ENCODE measurements around the gene C9.

C9 gene

DNA sequence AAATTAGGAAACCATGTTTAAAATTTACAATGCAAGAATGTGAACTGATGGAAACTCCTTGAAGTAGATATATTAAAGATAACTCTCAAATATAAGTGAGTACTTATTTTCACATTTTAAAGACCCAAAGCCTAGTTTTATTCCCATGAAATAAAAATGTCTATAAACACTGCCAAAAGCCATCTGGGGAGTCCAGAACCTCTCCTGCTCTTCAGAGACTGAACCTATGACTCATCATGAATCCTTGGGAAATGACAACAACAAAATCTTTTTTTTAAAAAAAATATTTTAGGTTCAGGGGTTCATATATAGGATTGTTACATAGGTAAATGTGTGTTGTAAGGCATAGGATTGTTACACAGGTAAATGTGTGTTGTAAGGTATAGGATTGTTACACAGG is 111.1 kb downstream of the C9 start:
- Histone ChIP-seq H3K36me3 (ENCODE audit: control insufficient read depth, low read length) (no peaks in the 10 kb centered on the region), H3K79me2 (ENCODE audit: control insufficient read depth, low read length) (no peaks in the 10 kb centered on the region), H3K4me1 (ENCODE audit: control insufficient read depth, low read length) (no peaks in the 10 kb centered on the region), H3K27me3 (ENCODE audit: control insufficient read depth, low read length) (no peaks in the 10 kb centered on the region), H3K4me3 (ENCODE audit: low read length) (no peak overlapping the region), H3K9me2 (replicated peaks; ENCODE audit: control insufficient read depth, low read length) (no peaks in the 10 kb centered on the region), H4K20me1 (ENCODE audit: control insufficient read depth, insufficient read depth, low read depth, low read length) (no peaks in the 10 kb centered on the region), H3K4me2 (ENCODE audit: low read length) (no peak overlapping the region), H3K9me3 (ENCODE audit: control insufficient read depth, insufficient read depth, low read length) (no peaks in the 10 kb centered on the region), H3K27ac (ENCODE audit: low read depth, low read length) (no peak overlapping the region), H3F3A (ENCODE audit: control insufficient read depth, insufficient read depth) (no peaks in the 10 kb centered on the region)
- TF ChIP-seq EZH2phosphoT487 (IDR thresholded peaks at IDR 0.05; ENCODE audit: borderline replicate concordance, low read length) = no peak
- no peak for TF ChIP-seq CTCF (IDR thresholded peaks at IDR 0.05; ENCODE audit: low read depth, low read length, poor library complexity, severe bottlenecking)

DNA sequence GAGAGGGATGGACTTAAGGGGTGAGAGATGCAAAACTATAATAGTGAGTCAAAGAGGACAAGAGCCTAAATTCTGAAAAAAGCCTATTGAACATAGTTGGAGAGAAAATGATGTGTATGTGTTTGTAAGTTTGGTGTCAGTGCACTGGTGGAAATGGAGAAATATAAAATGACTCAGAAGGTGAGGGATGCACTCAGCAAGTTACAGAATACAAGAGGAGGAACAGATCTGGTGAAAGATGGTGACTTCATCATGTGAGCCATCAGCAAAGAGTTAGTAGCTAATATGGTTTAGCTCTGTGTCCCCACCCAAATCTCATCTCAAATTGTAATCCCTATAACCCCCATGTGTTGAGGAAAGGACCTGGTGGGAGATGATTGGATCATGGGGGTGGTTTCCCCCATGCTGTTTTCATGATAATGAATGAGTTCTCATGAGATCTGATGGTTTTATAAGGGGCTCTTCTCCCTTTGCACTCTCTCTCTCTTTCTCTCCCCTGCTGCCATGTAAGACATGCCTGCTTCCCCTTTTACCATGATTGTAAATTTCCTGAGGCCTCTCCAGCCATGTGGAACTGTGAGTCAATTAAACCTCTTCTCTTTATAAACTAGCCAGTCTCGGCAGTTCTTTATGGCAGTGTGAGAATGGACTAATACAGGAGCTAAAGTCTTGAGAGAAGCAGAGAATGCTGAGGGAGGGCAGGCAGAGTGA is 114.6 kb downstream of the C9 start:
- Histone ChIP-seq H3K36me3 (ENCODE audit: control insufficient read depth, low read length) (no peaks in the 10 kb centered on the region), H3K4me1 (ENCODE audit: control insufficient read depth, low read length) (no peaks in the 10 kb centered on the region), H3K4me3 (ENCODE audit: low read length) (no peak overlapping the region), H3K27me3 (ENCODE audit: control insufficient read depth, low read length) (no peaks in the 10 kb centered on the region), H3K9me2 (replicated peaks; ENCODE audit: control insufficient read depth, low read length) (no peaks in the 10 kb centered on the region), H3K79me2 (ENCODE audit: control insufficient read depth, low read length) (no peaks in the 10 kb centered on the region), H3F3A (ENCODE audit: control insufficient read depth, insufficient read depth) (no peaks in the 10 kb centered on the region), H3K27ac (ENCODE audit: low read depth, low read length) (no peak overlapping the region), H4K20me1 (ENCODE audit: control insufficient read depth, insufficient read depth, low read depth, low read length) (no peaks in the 10 kb centered on the region), H3K4me2 (ENCODE audit: low read length) (no peak overlapping the region), H3K9me3 (ENCODE audit: control insufficient read depth, insufficient read depth, low read length) (no peaks in the 10 kb centered on the region)
- TF ChIP-seq EZH2phosphoT487 (IDR thresholded peaks at IDR 0.05; ENCODE audit: borderline replicate concordance, low read length) (no peak), CTCF (IDR thresholded peaks at IDR 0.05; ENCODE audit: low read depth, low read length, poor library complexity, severe bottlenecking) (no peak)

GRCh38 chr5:39249069-39249468 is 115.2 kb downstream of the C9 start:
- no peak overlapping the region for H3K4me2 ChIP-seq (ENCODE audit: low read length)
- TF ChIP-seq EZH2phosphoT487 (IDR thresholded peaks at IDR 0.05; ENCODE audit: borderline replicate concordance, low read length) = no peak
- TF ChIP-seq CTCF (IDR thresholded peaks at IDR 0.05; ENCODE audit: low read depth, low read length, poor library complexity, severe bottlenecking) = no peak
- H3K9me2 ChIP-seq (replicated peaks; ENCODE audit: control insufficient read depth, low read length) = no peaks in the 10 kb centered on the region
- no peaks in the 10 kb centered on the region for H3K27me3 ChIP-seq (ENCODE audit: control insufficient read depth, low read length)
- H3K4me3 ChIP-seq (ENCODE audit: low read length) = no peak overlapping the region
- no peaks in the 10 kb centered on the region for H3K4me1 ChIP-seq (ENCODE audit: control insufficient read depth, low read length)
- no peaks in the 10 kb centered on the region for H3K36me3 ChIP-seq (ENCODE audit: control insufficient read depth, low read length)
- no peak overlapping the region for H3K27ac ChIP-seq (ENCODE audit: low read depth, low read length)
- no peaks in the 10 kb centered on the region for H4K20me1 ChIP-seq (ENCODE audit: control insufficient read depth, insufficient read depth, low read depth, low read length)
- no peaks in the 10 kb centered on the region for H3K9me3 ChIP-seq (ENCODE audit: control insufficient read depth, insufficient read depth, low read length)
- H3F3A ChIP-seq (ENCODE audit: control insufficient read depth, insufficient read depth) = no peaks in the 10 kb centered on the region
- no peaks in the 10 kb centered on the region for H3K79me2 ChIP-seq (ENCODE audit: control insufficient read depth, low read length)

Measured in DOHH2 (cell line).